ENCODE measurements around the gene ORAI2.

DNA sequence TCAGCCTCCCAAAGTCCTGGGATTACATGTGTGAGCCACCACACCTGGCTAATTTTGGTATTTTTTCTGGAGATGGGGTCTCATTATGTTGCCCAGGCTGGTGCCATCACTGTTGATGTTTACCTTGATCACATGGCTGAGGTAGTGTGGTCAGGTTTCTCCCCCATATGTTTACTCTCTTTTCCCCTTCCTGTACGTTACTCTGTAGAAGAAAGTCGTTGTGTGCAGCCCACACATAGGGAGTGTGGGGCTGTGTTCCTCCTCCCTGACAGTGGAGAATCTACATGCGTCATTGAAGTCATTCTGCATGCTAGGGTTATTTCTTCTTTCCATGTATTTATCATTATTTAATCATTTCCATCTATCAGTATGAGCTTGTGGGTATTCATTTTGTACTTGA is 16.3 kb upstream of the ORAI2 start:
- TF ChIP-seq, protein P1, sequence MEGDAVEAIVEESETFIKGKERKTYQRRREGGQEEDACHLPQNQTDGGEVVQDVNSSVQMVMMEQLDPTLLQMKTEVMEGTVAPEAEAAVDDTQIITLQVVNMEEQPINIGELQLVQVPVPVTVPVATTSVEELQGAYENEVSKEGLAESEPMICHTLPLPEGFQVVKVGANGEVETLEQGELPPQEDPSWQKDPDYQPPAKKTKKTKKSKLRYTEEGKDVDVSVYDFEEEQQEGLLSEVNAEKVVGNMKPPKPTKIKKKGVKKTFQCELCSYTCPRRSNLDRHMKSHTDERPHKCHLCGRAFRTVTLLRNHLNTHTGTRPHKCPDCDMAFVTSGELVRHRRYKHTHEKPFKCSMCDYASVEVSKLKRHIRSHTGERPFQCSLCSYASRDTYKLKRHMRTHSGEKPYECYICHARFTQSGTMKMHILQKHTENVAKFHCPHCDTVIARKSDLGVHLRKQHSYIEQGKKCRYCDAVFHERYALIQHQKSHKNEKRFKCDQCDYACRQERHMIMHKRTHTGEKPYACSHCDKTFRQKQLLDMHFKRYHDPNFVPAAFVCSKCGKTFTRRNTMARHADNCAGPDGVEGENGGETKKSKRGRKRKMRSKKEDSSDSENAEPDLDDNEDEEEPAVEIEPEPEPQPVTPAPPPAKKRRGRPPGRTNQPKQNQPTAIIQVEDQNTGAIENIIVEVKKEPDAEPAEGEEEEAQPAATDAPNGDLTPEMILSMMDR (IDR thresholded peaks at IDR 0.05), result no peak
- TF ChIP-seq POLR2AphosphoS5 (IDR thresholded peaks at IDR 0.05) (no peak), POLR2A (IDR thresholded peaks at IDR 0.05) (no peak)
